NCI-H1930 (cell line): ENCODE measurements around the gene TANK.
A peak's percentile ranks its signal among the peaks of the same experiment; 100 is the strongest.
"Not testable (repeated sequence)": the region's sequence is repeated elsewhere in the genome, so short reads cannot be mapped to it uniquely, and the experiment has no call there.

Experiments used
- DNase-seq, 2 experiments: peaks; one replicate each; lab custom pipeline; 2025; lab: John Stamatoyannopoulos, UW

TANK gene

DNA sequence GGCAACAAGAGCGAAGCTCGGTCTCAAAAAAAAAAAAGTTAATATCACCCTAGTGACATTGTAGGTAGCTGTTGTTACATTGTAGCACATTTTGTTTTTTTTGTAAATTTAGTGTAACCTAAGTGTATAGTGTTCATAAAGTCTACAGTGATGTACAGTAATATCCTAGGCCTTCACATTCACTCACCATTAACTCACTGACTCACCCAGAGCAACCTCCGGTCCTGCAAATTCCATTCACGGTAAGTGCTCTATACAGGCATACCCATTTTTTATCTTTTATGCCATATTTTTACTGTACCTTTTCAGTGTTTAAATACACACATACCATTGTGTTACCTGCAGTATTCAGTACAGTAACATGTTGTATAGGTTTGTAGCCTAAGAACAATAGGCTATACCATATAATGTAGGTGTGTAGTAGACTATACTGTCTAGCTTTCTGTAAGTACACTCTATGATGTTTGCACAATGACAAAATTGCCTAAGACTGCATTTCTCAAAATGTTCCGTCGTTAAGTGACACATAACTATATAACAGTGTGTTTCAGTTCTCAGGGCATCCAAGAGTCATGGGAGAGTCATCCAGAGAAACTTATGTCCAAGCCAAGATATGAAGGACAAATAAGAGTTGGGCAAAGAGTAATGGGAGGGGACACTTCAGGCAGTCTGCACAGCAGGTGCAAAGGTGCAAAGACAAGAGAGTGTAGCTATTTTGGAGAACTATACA is 68.4 kb downstream of the TANK start:
- DNase-seq, result no peak

GRCh38 chr2:161230959-161231358 is 70.7 kb downstream of the TANK start:
- DNase-seq, result no peak

DNA sequence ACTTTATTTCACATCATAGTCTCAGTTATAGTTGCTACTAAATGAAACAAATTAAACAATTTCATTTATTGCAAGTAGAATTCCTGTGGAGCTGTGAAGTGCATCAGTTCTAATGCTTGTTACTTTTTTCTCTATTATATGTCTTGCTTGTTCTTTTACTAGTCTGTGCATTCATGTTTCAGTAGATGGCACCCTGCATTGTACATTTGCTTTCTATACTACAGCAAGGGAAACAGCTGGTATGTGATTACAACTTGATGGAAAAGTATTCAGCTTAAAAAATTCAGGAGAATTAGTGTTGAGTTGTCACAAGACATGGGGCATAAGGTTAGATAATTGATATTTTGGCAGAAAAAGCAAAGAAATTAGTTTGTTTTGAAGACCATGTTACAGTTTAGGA is 72.3 kb downstream of the TANK start:
- no peak for DNase-seq

DNA sequence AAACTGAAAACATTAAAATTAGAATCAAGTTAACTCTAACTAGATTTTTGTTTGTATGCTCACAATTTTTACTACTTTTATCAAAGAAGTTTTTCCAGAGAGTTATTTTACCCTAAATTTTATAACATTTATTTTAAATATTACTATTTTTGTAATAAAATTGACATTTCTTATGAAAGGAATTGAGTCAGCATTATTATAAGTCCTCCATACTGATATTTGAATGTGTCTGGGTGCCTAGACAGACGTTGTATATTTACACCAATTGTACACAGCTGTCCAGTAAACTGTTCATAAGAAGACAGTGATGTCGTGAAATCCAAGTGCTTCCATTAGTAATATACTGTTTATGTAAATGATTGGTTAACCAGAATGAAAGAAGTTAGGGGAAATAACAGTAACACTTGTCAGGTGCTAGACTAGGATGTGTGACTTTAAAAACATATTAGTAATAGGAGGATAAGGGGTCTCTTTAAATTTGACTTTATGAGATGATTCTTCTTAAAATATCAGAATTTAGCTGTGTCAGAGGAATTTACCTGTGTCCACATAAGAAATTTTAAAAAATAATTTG is 73.7 kb downstream of the TANK start:
- no peak for DNase-seq

- DNase-seq, result no peak
These were observed 74.4 kb downstream of the TANK start for GRCh38 chr2:161234627-161235026.

GRCh38 chr2:161237392-161238264 is 77.4 kb downstream of the TANK start:
- DNase-seq, result no peak

DNA sequence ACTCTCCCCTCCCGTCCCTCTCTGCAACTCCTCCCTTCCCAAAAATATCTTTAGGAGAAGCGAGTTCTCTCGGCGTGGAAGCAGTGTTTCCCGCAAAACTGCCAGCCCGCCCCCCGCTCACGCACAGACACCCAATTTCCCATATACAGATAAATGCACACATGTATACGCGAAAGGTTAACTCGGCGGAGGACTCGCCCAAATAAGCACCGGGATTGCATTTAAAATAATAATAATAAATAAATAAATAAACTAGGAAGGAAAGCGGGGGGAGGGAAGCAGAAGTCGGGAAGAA is 78.0 kb downstream of the TANK start:
- DNase-seq, result no peak

DNA sequence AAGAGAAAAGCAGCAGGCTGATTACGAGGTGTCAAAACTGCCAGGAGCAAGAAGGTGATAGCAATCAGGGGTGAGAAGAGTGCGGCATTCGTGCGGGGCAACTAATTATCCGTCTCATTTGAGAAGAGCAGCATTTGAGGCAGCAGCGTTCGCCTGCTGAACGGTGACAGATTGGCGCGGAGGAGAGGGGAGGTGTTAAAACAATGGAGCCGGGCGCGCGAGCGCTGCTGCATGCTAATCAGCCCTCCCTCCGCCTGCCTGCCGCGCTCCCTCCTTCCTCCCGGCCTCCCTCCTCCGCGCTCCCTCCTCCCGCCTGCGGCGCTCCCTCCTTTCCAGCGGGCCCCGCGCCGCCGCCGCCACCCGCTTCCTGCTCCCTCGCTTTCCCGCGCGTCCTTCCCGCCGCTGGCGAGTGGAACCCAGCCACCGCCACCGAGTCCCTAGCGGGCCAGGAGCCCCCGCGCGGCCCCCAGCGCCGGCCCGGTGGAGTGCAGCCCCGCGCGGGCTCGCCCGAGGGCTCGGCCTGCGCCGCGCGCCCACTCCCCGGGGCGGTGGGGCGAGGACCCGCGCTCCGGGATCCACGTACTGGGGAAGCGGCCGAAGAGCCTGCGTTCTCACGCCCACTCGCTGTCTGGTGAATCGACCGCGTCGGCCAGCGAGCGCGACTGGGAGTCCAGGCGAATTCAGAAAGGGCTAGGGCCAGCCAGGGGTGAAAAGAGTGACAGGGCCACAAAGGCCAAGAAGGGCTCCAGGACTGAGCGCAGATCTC is 78.5 kb downstream of the TANK start:
- peak in 1 of 2 experiments; percentile 5 for DNase-seq

DNA sequence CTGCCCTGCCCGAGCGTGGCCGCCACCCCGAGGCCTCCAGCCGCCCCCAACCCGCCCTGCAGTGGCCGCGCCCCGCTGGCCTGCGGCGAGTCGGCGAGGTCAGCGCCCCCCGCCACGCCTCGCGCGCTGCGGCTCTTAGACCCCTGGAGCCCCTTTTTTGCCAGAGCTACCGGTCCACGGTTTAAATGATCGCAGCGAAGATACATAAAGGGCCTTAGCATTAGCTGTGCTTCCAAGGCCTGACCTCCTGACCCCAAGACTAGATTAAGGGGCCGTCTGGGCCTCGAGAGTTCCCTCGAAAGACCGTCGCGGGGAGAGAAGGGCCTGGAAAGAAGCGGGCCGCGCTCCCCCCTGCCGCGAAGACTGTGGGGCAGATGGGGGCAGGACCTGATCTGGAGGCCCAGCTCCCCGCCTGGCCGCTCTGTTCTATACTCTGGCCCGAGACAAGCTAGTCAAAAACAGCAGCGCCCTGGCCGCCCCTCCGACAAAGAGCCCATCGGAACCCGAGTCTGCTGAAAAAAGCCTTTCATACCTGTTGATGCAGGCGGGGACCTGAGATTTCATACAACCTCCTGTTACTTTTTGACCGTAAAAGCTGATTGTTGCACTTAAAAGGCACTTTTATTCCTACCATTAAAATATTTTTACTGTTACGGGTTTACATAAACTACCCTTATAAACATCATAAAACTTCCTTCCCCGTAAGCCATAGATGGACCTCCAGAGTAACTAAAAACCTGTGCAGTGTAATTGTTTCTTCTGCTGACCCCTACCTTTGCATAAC is 79.3 kb downstream of the TANK start:
- no peak for DNase-seq

DNA sequence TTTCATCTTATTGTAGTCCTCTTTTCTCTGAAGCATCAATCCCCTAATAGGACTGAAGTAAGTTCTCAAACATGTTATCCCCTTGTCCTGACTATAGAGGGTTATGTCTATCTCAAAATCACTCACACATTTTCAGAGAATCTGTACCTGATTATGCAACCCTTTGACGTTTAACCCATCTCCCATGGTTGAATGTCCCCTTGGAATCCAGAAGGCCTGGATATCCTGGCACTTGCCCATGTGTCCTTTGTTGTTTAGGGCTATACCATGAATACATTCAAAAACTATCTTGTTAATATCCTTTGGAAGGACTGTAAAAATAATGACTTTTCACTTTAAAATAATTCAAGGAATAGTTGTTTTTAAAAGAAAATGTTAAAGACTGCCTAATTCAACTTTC is 81.7 kb downstream of the TANK start:
- no peak for DNase-seq

DNA sequence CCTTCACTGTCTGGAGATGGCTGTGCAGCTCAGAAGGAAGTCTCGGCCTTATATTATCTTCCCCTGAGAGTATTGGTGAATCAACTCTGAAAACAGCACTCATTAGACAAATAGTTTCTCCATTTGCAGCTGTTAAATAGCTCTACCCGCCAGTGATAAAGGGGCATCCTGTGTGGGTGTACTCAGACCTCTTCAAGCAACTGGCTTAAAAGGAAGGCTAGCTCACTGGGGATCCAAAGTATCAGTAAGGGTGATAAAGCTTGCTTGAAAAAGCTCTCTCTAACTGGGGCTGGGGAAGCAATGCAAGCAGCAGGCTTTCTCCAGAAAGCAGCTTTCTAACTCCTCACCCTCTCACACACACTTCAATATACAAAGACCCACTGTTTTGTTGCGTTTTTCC is 83.1 kb downstream of the TANK start:
- no peak for DNase-seq

GRCh38 chr2:161243905-161244304 is 83.7 kb downstream of the TANK start:
- DNase-seq, result no peak

DNA sequence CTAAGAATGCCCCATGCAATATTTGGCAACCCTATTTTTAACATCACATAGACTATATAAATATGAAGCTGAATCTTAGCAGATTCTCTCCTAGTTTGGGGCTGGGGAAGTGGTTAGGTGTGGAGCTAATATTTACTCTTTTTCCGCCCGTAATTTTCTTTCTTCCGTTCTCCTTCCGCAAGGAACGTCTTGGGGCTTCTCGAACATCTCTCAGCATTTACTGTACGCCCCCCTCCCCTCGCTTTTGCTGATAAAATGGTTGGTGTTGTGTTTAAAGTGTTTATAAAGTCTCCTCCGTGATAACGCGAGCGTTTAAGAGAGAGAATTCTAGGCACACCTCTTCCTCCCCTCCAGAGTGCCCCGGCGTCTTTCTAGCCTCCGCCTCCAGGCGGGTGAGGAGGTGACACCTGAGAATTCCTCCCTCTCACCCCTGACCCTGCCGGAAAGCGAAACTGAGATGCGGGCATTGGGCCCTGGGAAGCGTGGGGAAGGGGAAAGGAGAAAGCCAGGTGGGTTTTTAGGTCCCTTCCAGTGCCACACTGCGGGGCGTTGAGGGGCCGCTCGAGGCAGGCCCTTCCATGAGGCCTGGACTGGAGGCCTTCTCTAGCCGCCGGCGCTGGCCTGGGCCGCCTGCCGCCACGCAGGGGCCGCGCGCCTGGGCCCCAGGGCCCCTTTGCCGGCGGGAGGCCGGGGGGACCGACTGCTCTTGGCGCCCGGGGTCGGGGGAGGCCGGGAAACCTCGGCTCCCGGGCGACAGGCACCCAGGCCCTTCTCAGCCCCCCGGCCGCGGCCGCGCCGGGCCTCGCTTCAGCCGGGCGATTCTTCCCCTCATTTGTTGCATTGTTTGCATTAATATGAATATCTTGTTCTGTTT is 84.4 kb downstream of the TANK start:
- DNase-seq, result not testable (repeated sequence)

- DNase-seq, result no peak
These were observed 85.0 kb downstream of the TANK start for GRCh38 chr2:161245261-161245553.

DNA sequence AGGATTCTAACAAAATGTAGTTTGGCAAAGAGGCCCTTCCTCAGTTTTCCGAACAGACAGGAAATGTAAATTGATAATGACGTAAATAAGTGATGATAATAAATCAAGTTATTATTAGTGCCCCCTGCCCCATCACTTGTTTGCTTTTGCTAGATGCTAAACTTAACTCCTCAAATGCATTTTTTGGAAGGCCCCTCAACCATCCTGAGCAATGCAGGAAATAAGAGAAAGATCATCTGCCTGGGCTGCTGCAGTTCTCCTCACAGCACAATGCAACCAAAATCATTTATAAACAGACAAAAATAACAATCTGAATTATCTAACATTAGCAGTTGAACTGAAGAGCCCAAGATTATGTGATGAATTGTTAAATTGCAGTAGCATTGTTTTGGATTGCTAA is 85.4 kb downstream of the TANK start:
- DNase-seq, result no peak

GRCh38 chr2:161246281-161246680 is 86.1 kb downstream of the TANK start:
- no peak for DNase-seq

- DNase-seq, result peak in 1 of 2 experiments; percentile 40
These were observed 90.7 kb downstream of the TANK start for GRCh38 chr2:161250864-161251436.

- no peak for DNase-seq
These were observed 97.1 kb downstream of the TANK start for GRCh38 chr2:161257123-161257952.

- no peak for DNase-seq
These were observed 105.6 kb downstream of the TANK start for GRCh38 chr2:161265874-161266273.

DNA sequence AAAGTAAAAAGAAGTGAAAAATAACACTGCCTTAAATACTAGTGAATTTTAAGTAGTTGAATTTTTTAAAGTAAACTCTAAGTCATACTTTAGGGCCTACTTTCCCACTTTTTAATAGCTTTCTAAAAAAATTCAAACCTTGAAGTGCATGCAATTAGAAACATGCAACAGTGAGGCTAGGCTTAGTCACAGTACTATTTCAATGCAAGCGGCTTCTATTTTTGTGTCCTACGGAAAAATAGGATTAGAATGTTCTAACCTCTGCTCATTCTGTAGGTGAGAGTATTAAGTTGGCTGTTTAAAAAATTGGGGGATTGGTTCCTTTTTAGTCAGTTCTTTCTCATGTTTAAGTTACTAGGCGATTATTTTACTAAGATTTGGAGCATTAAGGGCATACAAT is 108.9 kb downstream of the TANK start:
- DNase-seq, result no peak
